Measurements from ENCODE around the gene ROGDI.

The ROGDI gene

DNA sequence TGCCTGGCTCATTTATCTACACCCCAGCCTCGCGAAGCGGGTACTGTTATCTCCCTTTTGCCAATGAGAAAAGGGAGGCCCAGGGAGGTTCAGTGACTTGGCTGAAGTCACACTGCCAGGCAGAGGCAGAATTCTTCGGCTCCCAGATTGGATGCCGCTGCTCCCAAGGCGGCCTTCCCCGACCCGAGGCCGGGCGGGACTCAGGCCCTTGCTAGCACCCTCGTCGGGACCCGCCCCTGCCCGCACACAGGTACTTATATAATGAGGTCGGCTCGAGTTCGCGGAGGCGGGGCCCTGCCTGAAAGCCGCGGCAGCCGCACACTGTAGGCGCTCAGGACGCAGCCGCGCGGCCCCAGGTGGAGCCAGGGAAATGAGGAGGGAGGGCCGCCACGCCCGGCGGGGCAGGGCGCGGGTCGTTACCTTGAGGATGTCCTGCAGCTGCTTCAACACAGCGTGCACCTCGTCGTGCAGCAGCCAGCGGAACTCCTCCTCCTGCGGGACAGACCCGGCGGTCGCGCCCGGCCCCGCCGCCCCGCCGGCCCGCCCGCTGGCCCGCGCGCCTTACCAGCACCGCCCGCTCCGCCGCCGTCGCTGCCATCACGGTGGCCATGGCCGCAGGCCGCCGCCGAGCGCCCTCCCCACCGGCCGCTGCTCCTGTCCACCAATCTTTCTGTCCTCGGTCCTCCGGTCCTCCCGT is at the start of gene ROGDI (continued):
- TF ChIP-seq GLI4 (tag by site-specific recombination; IDR thresholded peaks at IDR 0.05) (no peak), ZBTB6 (tag by site-specific recombination; IDR thresholded peaks at IDR 0.05) (no peak), ZNF140 (tag by site-specific recombination; IDR thresholded peaks at IDR 0.05) (no peak), WT1 (tag by site-specific recombination; IDR thresholded peaks at IDR 0.05) (no peak), ZNF23 (tag by site-specific recombination; IDR thresholded peaks at IDR 0.05; ENCODE audit: borderline replicate concordance) (no peak), ZIC2 (tag by site-specific recombination; IDR thresholded peaks at IDR 0.05) (peak; percentile 49), HIC1 (tag by site-specific recombination; IDR thresholded peaks at IDR 0.05) (no peak), PRDM1 (tag by site-specific recombination; IDR thresholded peaks at IDR 0.05) (no peak), ZNF776 (tag by site-specific recombination; IDR thresholded peaks at IDR 0.05; ENCODE audit: borderline replicate concordance) (no peak), ZNF510 (tag by site-specific recombination; IDR thresholded peaks at IDR 0.05; ENCODE audit: insufficient replicate concordance) (no peak), ZNF555 (tag by site-specific recombination; conservative IDR thresholded peaks at IDR 0.05) (no peak), ZNF530 (tag by site-specific recombination; IDR thresholded peaks at IDR 0.05; ENCODE audit: low read depth) (no peak), ZNF366 (tag by site-specific recombination; conservative IDR thresholded peaks at IDR 0.05) (no peak), ZNF169 (tag by site-specific recombination; IDR thresholded peaks at IDR 0.05) (no peak), SP2 (tag by site-specific recombination; IDR thresholded peaks at IDR 0.05) (peak; percentile 63), ZBTB8A (tag by site-specific recombination; IDR thresholded peaks at IDR 0.05) (no peak), FEZF1 (tag by site-specific recombination; IDR thresholded peaks at IDR 0.05) (no peak), ZNF132 (tag by site-specific recombination; IDR thresholded peaks at IDR 0.05; ENCODE audit: borderline replicate concordance) (no peak), SP3 (tag by site-specific recombination; IDR thresholded peaks at IDR 0.05) (0 out of 2 replicates have a peak, but pooled peaks have one; percentile 69), ZNF585B (tag by site-specific recombination; IDR thresholded peaks at IDR 0.05) (no peak), YY2 (tag by site-specific recombination; IDR thresholded peaks at IDR 0.05) (no peak), ZNF184 (tag by site-specific recombination; IDR thresholded peaks at IDR 0.05) (no peak), ZNF16 (tag by site-specific recombination; IDR thresholded peaks at IDR 0.05; ENCODE audit: low read depth) (no peak), HOXD13 (CRISPR knock-in tag; IDR thresholded peaks at IDR 0.05; ENCODE audit: borderline replicate concordance) (no peak), ZNF830 (tag by site-specific recombination; IDR thresholded peaks at IDR 0.05; ENCODE audit: low read depth) (no peak)
- TF ChIP-seq, protein P1, sequence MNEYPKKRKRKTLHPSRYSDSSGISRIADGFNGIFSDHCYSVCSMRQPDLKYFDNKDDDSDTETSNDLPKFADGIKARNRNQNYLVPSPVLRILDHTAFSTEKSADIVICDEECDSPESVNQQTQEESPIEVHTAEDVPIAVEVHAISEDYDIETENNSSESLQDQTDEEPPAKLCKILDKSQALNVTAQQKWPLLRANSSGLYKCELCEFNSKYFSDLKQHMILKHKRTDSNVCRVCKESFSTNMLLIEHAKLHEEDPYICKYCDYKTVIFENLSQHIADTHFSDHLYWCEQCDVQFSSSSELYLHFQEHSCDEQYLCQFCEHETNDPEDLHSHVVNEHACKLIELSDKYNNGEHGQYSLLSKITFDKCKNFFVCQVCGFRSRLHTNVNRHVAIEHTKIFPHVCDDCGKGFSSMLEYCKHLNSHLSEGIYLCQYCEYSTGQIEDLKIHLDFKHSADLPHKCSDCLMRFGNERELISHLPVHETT (tag by site-specific recombination; IDR thresholded peaks at IDR 0.05): no peak
- TF ChIP-seq, protein P2, sequence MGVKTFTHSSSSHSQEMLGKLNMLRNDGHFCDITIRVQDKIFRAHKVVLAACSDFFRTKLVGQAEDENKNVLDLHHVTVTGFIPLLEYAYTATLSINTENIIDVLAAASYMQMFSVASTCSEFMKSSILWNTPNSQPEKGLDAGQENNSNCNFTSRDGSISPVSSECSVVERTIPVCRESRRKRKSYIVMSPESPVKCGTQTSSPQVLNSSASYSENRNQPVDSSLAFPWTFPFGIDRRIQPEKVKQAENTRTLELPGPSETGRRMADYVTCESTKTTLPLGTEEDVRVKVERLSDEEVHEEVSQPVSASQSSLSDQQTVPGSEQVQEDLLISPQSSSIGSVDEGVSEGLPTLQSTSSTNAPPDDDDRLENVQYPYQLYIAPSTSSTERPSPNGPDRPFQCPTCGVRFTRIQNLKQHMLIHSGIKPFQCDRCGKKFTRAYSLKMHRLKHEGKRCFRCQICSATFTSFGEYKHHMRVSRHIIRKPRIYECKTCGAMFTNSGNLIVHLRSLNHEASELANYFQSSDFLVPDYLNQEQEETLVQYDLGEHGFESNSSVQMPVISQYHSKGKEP (tag by site-specific recombination; IDR thresholded peaks at IDR 0.05): no peak; the same call in 1 of the 2 replicates
- TF ChIP-seq, protein P3, sequence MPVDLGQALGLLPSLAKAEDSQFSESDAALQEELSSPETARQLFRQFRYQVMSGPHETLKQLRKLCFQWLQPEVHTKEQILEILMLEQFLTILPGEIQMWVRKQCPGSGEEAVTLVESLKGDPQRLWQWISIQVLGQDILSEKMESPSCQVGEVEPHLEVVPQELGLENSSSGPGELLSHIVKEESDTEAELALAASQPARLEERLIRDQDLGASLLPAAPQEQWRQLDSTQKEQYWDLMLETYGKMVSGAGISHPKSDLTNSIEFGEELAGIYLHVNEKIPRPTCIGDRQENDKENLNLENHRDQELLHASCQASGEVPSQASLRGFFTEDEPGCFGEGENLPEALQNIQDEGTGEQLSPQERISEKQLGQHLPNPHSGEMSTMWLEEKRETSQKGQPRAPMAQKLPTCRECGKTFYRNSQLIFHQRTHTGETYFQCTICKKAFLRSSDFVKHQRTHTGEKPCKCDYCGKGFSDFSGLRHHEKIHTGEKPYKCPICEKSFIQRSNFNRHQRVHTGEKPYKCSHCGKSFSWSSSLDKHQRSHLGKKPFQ (tag by site-specific recombination; IDR thresholded peaks at IDR 0.05): no peak
- TF ChIP-seq, protein P4, sequence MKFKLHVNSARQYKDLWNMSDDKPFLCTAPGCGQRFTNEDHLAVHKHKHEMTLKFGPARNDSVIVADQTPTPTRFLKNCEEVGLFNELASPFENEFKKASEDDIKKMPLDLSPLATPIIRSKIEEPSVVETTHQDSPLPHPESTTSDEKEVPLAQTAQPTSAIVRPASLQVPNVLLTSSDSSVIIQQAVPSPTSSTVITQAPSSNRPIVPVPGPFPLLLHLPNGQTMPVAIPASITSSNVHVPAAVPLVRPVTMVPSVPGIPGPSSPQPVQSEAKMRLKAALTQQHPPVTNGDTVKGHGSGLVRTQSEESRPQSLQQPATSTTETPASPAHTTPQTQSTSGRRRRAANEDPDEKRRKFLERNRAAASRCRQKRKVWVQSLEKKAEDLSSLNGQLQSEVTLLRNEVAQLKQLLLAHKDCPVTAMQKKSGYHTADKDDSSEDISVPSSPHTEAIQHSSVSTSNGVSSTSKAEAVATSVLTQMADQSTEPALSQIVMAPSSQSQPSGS (tag by site-specific recombination; IDR thresholded peaks at IDR 0.05; ENCODE audit: low read depth): no peak
- TF ChIP-seq, protein P5, sequence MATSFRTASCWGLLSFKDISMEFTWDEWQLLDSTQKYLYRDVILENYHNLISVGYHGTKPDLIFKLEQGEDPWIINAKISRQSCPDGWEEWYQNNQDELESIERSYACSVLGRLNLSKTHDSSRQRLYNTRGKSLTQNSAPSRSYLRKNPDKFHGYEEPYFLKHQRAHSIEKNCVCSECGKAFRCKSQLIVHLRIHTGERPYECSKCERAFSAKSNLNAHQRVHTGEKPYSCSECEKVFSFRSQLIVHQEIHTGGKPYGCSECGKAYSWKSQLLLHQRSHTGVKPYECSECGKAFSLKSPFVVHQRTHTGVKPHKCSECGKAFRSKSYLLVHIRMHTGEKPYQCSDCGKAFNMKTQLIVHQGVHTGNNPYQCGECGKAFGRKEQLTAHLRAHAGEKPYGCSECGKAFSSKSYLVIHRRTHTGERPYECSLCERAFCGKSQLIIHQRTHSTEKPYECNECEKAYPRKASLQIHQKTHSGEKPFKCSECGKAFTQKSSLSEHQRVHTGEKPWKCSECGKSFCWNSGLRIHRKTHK (tag by site-specific recombination; IDR thresholded peaks at IDR 0.05): no peak

Data from HEK293 (cell line).